ENCODE measurements around the gene ACP2. TPM values are rescaled to one million over a fixed set of nuclear protein-coding genes. Genes with fewer than 3 reads are reported as not detected.

The ACP2 gene
- total and polyA plus RNA-seq, 10 of the 15 experiments (the other 5 are each of a cell fraction or from before 2014, with no cell fraction given), result 0.98 to 11.7 (median 7.4) TPM

DNA sequence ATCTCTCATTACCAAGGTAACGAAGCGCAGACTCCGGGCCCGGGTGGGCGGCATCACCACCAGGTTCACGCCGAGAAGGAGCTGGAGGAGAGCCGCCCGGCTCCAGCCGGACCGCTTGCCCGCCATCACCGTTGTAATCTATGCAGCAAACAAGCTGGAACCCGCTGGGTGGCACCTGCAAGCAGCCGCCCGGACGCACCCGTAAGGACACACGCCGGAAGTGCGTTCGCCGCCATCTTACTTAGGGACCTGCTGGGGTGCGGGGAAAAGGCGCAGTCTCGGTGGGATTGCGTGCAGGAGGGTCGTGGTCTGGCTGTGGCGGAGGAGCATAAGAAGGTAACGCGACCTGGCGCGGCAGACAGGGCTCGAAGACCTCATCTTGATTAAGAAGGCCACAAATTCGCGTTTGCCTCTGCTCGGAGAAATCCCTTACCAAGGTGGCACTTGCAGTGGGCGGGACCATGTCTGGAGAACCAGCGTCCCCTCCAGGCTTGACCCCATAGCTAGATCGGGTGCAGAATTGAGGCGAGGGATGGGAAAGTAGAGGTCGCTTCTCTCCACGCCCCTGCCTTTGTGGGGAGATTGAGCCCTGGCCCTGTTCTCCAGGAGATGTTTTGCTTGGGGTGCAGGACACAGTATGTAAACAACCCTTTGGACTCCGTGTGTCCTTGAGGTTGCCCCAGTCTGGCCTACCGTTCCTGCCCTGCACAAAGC, at the start of gene ACP2 (continued):
- TF ChIP-seq, protein P1, sequence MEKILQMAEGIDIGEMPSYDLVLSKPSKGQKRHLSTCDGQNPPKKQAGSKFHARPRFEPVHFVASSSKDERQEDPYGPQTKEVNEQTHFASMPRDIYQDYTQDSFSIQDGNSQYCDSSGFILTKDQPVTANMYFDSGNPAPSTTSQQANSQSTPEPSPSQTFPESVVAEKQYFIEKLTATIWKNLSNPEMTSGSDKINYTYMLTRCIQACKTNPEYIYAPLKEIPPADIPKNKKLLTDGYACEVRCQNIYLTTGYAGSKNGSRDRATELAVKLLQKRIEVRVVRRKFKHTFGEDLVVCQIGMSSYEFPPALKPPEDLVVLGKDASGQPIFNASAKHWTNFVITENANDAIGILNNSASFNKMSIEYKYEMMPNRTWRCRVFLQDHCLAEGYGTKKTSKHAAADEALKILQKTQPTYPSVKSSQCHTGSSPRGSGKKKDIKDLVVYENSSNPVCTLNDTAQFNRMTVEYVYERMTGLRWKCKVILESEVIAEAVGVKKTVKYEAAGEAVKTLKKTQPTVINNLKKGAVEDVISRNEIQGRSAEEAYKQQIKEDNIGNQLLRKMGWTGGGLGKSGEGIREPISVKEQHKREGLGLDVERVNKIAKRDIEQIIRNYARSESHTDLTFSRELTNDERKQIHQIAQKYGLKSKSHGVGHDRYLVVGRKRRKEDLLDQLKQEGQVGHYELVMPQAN (conservative IDR thresholded peaks at IDR 0.05), result peak; percentile 41; the same call in 1 of the 2 replicates
- TF ChIP-seq SRF (IDR thresholded peaks at IDR 0.05; ENCODE audit: low read depth in 2 of 2, low read length in 2 of 2) (peak; percentile 41 to 93; a peak in 3 of 4 replicates), FOS (IDR thresholded peaks at IDR 0.05; ENCODE audit: borderline replicate concordance, extremely low read depth, insufficient read length) (no peak), BACH1 (IDR thresholded peaks at IDR 0.05; ENCODE audit: borderline replicate concordance) (peak; percentile 65; the same call in 1 of the 2 replicates), NR2F1 (conservative IDR thresholded peaks at IDR 0.05) (peak; percentile 83), JUNB (IDR thresholded peaks at IDR 0.05) (no peak), ZBED1 (IDR thresholded peaks at IDR 0.05; ENCODE audit: borderline replicate concordance) (peak; percentile 24; the same call in 1 of the 2 replicates), IKZF1 (conservative IDR thresholded peaks at IDR 0.05) (peak; percentile 95), JUND (IDR thresholded peaks at IDR 0.05; ENCODE audit: low read depth, low read length) (no peak), TCF3 (IDR thresholded peaks at IDR 0.05; ENCODE audit: borderline replicate concordance, insufficient read depth, low read depth, low read length) (peak; percentile 81), KAT2A (conservative IDR thresholded peaks at IDR 0.05; ENCODE audit: control insufficient read depth, low read depth, low read length) (no peak), MXI1 (IDR thresholded peaks at IDR 0.05; ENCODE audit: low read depth, low read length) (peak; percentile 90), HDGF (IDR thresholded peaks at IDR 0.05) (peak; percentile 80; the same call in 1 of the 2 replicates), RELA (IDR thresholded peaks at IDR 0.05; ENCODE audit: borderline replicate concordance, partially characterized antibody) (peak; percentile 89), ZNF622 (IDR thresholded peaks at IDR 0.05) (no peak), MYC (IDR thresholded peaks at IDR 0.05; ENCODE audit: insufficient read depth, insufficient read length, insufficient replicate concordance, low read length, severe bottlenecking) (peak; percentile 49), SREBF1 (IDR thresholded peaks at IDR 0.05; ENCODE audit: low read length) (no peak), TCF7 (IDR thresholded peaks at IDR 0.05; ENCODE audit: borderline replicate concordance) (0 out of 2 replicates have a peak, but pooled peaks have one; percentile 58), PBX3 (IDR thresholded peaks at IDR 0.05; ENCODE audit: insufficient replicate concordance, low read depth, low read length) (peak; percentile 18)
- TF ChIP-seq, protein P2, sequence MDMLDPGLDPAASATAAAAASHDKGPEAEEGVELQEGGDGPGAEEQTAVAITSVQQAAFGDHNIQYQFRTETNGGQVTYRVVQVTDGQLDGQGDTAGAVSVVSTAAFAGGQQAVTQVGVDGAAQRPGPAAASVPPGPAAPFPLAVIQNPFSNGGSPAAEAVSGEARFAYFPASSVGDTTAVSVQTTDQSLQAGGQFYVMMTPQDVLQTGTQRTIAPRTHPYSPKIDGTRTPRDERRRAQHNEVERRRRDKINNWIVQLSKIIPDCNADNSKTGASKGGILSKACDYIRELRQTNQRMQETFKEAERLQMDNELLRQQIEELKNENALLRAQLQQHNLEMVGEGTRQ (IDR thresholded peaks at IDR 0.05; ENCODE audit: borderline replicate concordance, low read depth, low read length), result no peak
- TF ChIP-seq, protein P3, sequence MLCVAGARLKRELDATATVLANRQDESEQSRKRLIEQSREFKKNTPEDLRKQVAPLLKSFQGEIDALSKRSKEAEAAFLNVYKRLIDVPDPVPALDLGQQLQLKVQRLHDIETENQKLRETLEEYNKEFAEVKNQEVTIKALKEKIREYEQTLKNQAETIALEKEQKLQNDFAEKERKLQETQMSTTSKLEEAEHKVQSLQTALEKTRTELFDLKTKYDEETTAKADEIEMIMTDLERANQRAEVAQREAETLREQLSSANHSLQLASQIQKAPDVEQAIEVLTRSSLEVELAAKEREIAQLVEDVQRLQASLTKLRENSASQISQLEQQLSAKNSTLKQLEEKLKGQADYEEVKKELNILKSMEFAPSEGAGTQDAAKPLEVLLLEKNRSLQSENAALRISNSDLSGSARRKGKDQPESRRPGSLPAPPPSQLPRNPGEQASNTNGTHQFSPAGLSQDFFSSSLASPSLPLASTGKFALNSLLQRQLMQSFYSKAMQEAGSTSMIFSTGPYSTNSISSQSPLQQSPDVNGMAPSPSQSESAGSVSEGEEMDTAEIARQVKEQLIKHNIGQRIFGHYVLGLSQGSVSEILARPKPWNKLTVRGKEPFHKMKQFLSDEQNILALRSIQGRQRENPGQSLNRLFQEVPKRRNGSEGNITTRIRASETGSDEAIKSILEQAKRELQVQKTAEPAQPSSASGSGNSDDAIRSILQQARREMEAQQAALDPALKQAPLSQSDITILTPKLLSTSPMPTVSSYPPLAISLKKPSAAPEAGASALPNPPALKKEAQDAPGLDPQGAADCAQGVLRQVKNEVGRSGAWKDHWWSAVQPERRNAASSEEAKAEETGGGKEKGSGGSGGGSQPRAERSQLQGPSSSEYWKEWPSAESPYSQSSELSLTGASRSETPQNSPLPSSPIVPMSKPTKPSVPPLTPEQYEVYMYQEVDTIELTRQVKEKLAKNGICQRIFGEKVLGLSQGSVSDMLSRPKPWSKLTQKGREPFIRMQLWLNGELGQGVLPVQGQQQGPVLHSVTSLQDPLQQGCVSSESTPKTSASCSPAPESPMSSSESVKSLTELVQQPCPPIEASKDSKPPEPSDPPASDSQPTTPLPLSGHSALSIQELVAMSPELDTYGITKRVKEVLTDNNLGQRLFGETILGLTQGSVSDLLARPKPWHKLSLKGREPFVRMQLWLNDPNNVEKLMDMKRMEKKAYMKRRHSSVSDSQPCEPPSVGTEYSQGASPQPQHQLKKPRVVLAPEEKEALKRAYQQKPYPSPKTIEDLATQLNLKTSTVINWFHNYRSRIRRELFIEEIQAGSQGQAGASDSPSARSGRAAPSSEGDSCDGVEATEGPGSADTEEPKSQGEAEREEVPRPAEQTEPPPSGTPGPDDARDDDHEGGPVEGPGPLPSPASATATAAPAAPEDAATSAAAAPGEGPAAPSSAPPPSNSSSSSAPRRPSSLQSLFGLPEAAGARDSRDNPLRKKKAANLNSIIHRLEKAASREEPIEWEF (IDR thresholded peaks at IDR 0.05; ENCODE audit: insufficient replicate concordance, low read depth, low read length), result no peak

Measured in GM12878 (cell line).